A673 (cell line): Measurements from ENCODE around the gene SGSM1. TPM values are rescaled to one million over a fixed set of nuclear protein-coding genes. Genes with fewer than 3 reads are reported as not detected.

Source experiments
- BruUV-seq: library from RNA; stranded (reverse); fragments of 400-500 nt; replicated peaks from 2 replicates; lab custom pipeline; 2021; lab: Mats Ljungman, UMichigan
- CTCF ChIA-PET: fragments of 300-600 bp; sonication (Branson Sonifier 250); formaldehyde crosslinking; loops from one replicate; lab custom pipeline; 2022; ENCODE audit warnings: antibody characterized with exemption; lab: Charles Lee
- POLR2A ChIA-PET: fragments of 300-600 bp; sonication (Branson Sonifier 250); formaldehyde crosslinking; loops from one replicate; lab custom pipeline; 2022; ENCODE audit warnings: antibody characterized with exemption; ENCODE audit not compliant: low non-redundant PET; lab: Charles Lee
- DNase-seq: peaks from one replicate; pipeline ENCODE4 v3.0.0-alpha.2; 2015; ENCODE audit warnings: low spot score
- H3K27ac ChIP-seq: fragments of 200-600 bp; sonication (generic); 2 replicates; pipeline ENCODE4 v1.5.1; 2016; ENCODE audit warnings: mixed run types, low read depth, mild to moderate bottlenecking, mixed read lengths, antibody characterized with exemption, low read length; ENCODE audit not compliant: poor library complexity, severe bottlenecking
- H3K27me3 ChIP-seq: fragments of 200-600 bp; sonication (generic); replicated peaks from 2 replicates; pipeline ENCODE4 v1.6.1; 2017; ENCODE audit warnings: mixed run types, low read depth, mild to moderate bottlenecking, mixed read lengths, antibody characterized with exemption, low read length; ENCODE audit not compliant: insufficient read depth, poor library complexity
- H3K36me3 ChIP-seq: fragments of 200-600 bp; sonication (generic); 2 replicates; pipeline ENCODE4 v1.6.1; 2016; ENCODE audit warnings: mixed run types, mild to moderate bottlenecking, mixed read lengths, antibody characterized with exemption, low read length; ENCODE audit not compliant: insufficient read depth, poor library complexity, severe bottlenecking
- H3K4me1 ChIP-seq: fragments of 200-600 bp; sonication (generic); 2 replicates; pipeline ENCODE4 v1.6.1; 2017; ENCODE audit warnings: mixed run types, mild to moderate bottlenecking, mixed read lengths, antibody characterized with exemption, low read length; ENCODE audit not compliant: insufficient read depth, poor library complexity, severe bottlenecking
- H3K4me3 ChIP-seq: fragments of 200-600 bp; sonication (generic); 2 replicates; pipeline ENCODE4 v1.5.1; 2016; ENCODE audit warnings: low read depth, mixed run types, mild to moderate bottlenecking, mixed read lengths, low read length; ENCODE audit not compliant: poor library complexity, severe bottlenecking
- H3K9me3 ChIP-seq: fragments of 200-600 bp; sonication (generic); 2 replicates; pipeline ENCODE4 v1.6.1; 2016; ENCODE audit warnings: mixed run types, low read depth, mild to moderate bottlenecking, mixed read lengths, antibody characterized with exemption, low read length; ENCODE audit not compliant: poor library complexity, severe bottlenecking
- EZH2 ChIP-seq: fragments of 200-600 bp; sonication (generic); IDR thresholded peaks from 2 replicates; pipeline ENCODE4 v1.6.1; 2017; ENCODE audit warnings: borderline replicate concordance, low read depth, mild to moderate bottlenecking, mixed read lengths, antibody characterized with exemption, low read length; ENCODE audit not compliant: poor library complexity, severe bottlenecking
- intact Hi-C: fragments of 100-400 bp; cut with micrococcal nuclease; formaldehyde crosslinking; loops from one replicate; pipeline ENCODE4 v1.10.0; 2022; ENCODE audit not compliant: unreplicated experiment
- total RNA-seq: library from RNA; stranded (reverse); gene quantifications from 2 replicates; pipeline ENCODE4 v1.2.3, GENCODE V29; 2021
- TF ChIP-seq, protein P1 (sequence below): fragments of 300-800, 200-600 bp; sonication (generic); conservative IDR thresholded peaks from 2 replicates; pipeline ENCODE4 v1.5.1; 2017; ENCODE audit warnings: low read depth, mild to moderate bottlenecking, antibody characterized with exemption, low read length, moderate library complexity, mixed read lengths

SGSM1 gene
- total RNA-seq, 1 experiment from 2014 or later, result not detected

DNA sequence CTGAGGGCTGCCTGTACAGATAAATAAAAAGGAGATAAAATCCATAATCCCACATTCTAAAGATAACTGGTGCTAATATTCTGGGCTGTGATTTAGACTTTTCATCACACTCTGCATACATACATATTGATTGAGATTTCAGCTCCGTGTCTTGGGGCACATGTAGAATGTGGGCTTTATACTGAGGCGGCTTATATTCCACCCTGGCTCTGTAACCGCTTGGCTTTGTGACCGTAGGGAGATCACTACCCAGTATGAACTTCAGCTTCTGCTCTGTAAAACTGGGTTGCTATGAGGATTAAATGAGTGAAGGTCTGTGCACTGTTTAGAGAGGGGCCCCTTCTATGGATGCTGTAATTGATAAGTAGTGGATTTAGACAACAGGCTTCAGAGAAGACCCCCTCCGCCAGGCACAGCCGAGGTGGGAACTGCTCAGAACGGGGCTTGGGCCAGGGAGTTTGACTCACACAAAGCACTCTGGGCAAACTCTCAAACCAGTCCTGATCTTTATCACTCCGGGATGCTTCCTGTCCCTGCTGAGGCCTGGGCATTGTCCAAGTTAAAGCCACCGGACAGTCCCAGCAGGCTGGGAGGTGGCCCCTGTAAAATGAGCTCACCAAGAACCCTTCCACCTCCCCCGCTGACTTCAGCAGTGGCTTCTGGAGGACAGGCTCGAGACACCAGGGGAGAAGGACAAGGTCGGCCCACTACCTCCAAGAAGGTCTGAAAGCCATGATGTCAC is 163.7 kb downstream of the SGSM1 start:
- Histone ChIP-seq H3K27ac (no peak overlapping the region), H3K9me3 (no peaks in the 10 kb centered on the region), H3K4me1 (no peaks in the 10 kb centered on the region), H3K4me3 (no peak overlapping the region), H3K36me3 (no peaks in the 10 kb centered on the region), H3K27me3 (no peaks in the 10 kb centered on the region)
- BruUV-seq, result no TSS peak
- POLR2A ChIA-PET, result no interaction called here
- no peak for TF ChIP-seq EZH2
- TF ChIP-seq, protein P1, sequence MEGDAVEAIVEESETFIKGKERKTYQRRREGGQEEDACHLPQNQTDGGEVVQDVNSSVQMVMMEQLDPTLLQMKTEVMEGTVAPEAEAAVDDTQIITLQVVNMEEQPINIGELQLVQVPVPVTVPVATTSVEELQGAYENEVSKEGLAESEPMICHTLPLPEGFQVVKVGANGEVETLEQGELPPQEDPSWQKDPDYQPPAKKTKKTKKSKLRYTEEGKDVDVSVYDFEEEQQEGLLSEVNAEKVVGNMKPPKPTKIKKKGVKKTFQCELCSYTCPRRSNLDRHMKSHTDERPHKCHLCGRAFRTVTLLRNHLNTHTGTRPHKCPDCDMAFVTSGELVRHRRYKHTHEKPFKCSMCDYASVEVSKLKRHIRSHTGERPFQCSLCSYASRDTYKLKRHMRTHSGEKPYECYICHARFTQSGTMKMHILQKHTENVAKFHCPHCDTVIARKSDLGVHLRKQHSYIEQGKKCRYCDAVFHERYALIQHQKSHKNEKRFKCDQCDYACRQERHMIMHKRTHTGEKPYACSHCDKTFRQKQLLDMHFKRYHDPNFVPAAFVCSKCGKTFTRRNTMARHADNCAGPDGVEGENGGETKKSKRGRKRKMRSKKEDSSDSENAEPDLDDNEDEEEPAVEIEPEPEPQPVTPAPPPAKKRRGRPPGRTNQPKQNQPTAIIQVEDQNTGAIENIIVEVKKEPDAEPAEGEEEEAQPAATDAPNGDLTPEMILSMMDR, result no peak
- CTCF ChIA-PET, result no interaction called here
- intact Hi-C loops, result no loop called here
- DNase-seq, result no peak

DNA sequence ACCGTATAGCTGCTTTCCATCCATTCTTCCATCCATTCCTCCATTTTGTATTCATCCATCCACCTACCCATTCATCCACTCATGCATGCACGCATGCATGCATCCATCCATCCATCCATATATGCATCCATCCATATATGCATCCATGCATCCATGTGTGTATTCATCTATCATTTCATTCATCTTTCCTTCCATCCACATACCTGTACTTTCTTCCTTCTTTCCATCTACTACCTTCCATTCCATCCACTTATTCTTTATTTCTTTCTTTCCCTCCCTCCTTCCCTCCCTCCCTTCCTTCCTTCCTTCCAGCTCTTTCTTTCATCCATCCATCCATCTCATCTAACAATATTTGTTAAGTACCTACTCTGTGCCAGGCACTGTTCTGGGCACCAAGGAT is 166.4 kb downstream of the SGSM1 start:
- POLR2A ChIA-PET, result no interaction called here

DNA sequence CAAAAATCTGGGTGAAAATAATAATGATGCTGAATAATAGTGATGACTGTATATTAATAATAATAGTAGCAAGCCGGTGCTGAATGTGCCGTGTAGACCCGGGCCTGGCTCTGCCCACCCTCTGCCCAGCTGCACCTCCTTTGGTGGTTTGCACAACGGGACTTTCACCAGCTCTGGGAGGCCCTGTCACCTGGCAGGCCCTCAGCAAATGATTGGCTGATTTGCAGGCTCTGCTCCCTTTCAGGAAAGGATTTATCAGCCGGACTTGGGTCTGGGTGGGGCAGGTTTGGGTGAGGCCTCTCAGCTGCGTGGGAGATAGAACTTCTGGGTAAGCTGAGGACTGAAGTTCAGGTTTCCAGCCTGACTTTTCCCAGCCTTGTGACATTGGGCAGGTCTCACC is 167.9 kb downstream of the SGSM1 start:
- intact Hi-C loops, result no loop called here
- H3K27ac ChIP-seq, result no peak overlapping the region
- no peaks in the 10 kb centered on the region for H3K27me3 ChIP-seq
- no peak for DNase-seq
- ChIA-PET POLR2A (interaction anchor here (0.6 kb wide), 1 partner anchor 148 kb away, joined by 3 read pairs; no protein-coding TSS in a partner anchor), CTCF (no interaction called here)
- no peaks in the 10 kb centered on the region for H3K36me3 ChIP-seq
- TF ChIP-seq, protein P1, result no peak
- TF ChIP-seq EZH2, result no peak
- BruUV-seq, result no TSS peak
- H3K4me3 ChIP-seq, result no peak overlapping the region
- no peaks in the 10 kb centered on the region for H3K4me1 ChIP-seq
- no peaks in the 10 kb centered on the region for H3K9me3 ChIP-seq

More for the DNA sequence above, 166.4 kb downstream of the SGSM1 start:
- Histone ChIP-seq H3K4me1 (no peaks in the 10 kb centered on the region), H3K9me3 (no peaks in the 10 kb centered on the region), H3K36me3 (no peaks in the 10 kb centered on the region), H3K27me3 (no peaks in the 10 kb centered on the region), H3K27ac (no peak overlapping the region), H3K4me3 (no peak overlapping the region)
- intact Hi-C loops, result no loop called here
- TF ChIP-seq EZH2, result no peak
- no TSS peak for BruUV-seq
- CTCF ChIA-PET, result no interaction called here
- DNase-seq, result no peak
